Fibroblast of lung (primary cell): Measurements from ENCODE around the gene COX10. TPM values are rescaled to one million over a fixed set of nuclear protein-coding genes. Genes with fewer than 3 reads are reported as not detected.
"Not testable (repeated sequence)": the region's sequence is repeated elsewhere in the genome, so short reads cannot be mapped to it uniquely, and the experiment has no call there.

Source experiments
- DNase-seq, 2 donors: peaks; one replicate each; pipeline versions ENCODE4 v3.0.0 to v3.0.0-alpha.2; 2010; ENCODE audit warnings: low read depth in 2 of 2
- H2AFZ ChIP-seq: 2 replicates; pipeline ENCODE4 v1.5.1; 2012; ENCODE audit warnings: low read length, control low read depth, inconsistent platforms
- H3K27ac ChIP-seq: 2 replicates; pipeline ENCODE4 v1.5.1; 2011; ENCODE audit warnings: low read length, control low read depth; ENCODE audit not compliant: insufficient read depth
- H3K27me3 ChIP-seq: 2 replicates; pipeline ENCODE4 v1.5.1; 2011; ENCODE audit warnings: mild to moderate bottlenecking, low read length; ENCODE audit not compliant: control insufficient read depth, insufficient read depth
- H3K36me3 ChIP-seq: 2 replicates; pipeline ENCODE4 v1.5.1; 2011; ENCODE audit warnings: low read length; ENCODE audit not compliant: control insufficient read depth, insufficient read depth
- H3K4me1 ChIP-seq: 2 replicates; pipeline ENCODE4 v1.5.1; 2011; ENCODE audit warnings: low read length; ENCODE audit not compliant: control insufficient read depth, insufficient read depth; ENCODE audit errors: extremely low read depth
- H3K4me2 ChIP-seq: 2 replicates; pipeline ENCODE4 v1.5.1; 2011; ENCODE audit warnings: low read length, control low read depth; ENCODE audit not compliant: insufficient read depth; ENCODE audit errors: extremely low read depth
- H3K4me3 ChIP-seq, 4 experiments: fragments of 200-600 bp in 1 of 4; sonication (generic) in 1 of 4; replicated peaks in 1 of 4; 2 replicates each; pipeline ENCODE4 v1.5.1; 2011 to 2016; ENCODE audit warnings: low read length in 4 of 4, low read depth in 3 of 4, mild to moderate bottlenecking in 3 of 4, control low read depth in 2 of 4, inconsistent platforms in 1 of 4, mixed read lengths in 1 of 4; ENCODE audit not compliant: insufficient read depth in 1 of 4; ENCODE audit errors: control extremely low read depth in 1 of 4
- H3K79me2 ChIP-seq: 2 replicates; pipeline ENCODE4 v1.5.1; 2012; ENCODE audit warnings: mild to moderate bottlenecking, low read length, inconsistent platforms; ENCODE audit not compliant: control insufficient read depth, insufficient read depth
- H3K9ac ChIP-seq: 2 replicates; pipeline ENCODE4 v1.5.1; 2011; ENCODE audit warnings: mild to moderate bottlenecking, low read length, control low read depth; ENCODE audit not compliant: insufficient read depth
- H3K9me3 ChIP-seq: 2 replicates; pipeline ENCODE4 v1.5.1; 2012; ENCODE audit warnings: low read depth, low read length; ENCODE audit not compliant: control insufficient read depth, insufficient read depth
- H4K20me1 ChIP-seq: 2 replicates; pipeline ENCODE4 v1.5.1; 2011; ENCODE audit warnings: low read length; ENCODE audit not compliant: control insufficient read depth, insufficient read depth; ENCODE audit errors: extremely low read depth
- EZH2 ChIP-seq: IDR thresholded peaks from 2 replicates; pipeline ENCODE4 v1.5.1; 2012; ENCODE audit warnings: low read length, control low read depth, mild to moderate bottlenecking; ENCODE audit errors: missing control alignments
- polyA plus RNA-seq, 2 donors: library from polyadenylated mRNA; depleted of rRNA in 1 of 2; stranded (reverse) in 1 of 2; unstranded in 1 of 2; fragments of >200 nt; gene quantifications; 2 replicates each; pipeline ENCODE4 v1.2.1, GENCODE V29; 2011 to 2012; ENCODE audit warnings: missing spikeins in 1 of 2
- total RNA-seq: library from RNA; depleted of rRNA; stranded (reverse); fragments of >200 nt; gene quantifications from 2 replicates; pipeline ENCODE4 v1.2.1, GENCODE V29; 2014
- TF ChIP-seq, protein P1 (sequence below), 2 donors: IDR thresholded peaks in 1 of 2; conservative IDR thresholded peaks in 1 of 2; 1 replicate in 1 of 2; 2 replicates in 1 of 2; pipeline ENCODE4 v1.5.1; 2011 to 2012; ENCODE audit warnings: low read length in 2 of 2, control low read depth in 1 of 2, inconsistent platforms in 1 of 2, low read depth in 1 of 2, mild to moderate bottlenecking in 1 of 2

Gene COX10
- total and polyA plus RNA-seq, 2 donors (not counting 1 experiment from before 2014, with no cell fraction given) = 10.6 to 12.5 TPM

DNA sequence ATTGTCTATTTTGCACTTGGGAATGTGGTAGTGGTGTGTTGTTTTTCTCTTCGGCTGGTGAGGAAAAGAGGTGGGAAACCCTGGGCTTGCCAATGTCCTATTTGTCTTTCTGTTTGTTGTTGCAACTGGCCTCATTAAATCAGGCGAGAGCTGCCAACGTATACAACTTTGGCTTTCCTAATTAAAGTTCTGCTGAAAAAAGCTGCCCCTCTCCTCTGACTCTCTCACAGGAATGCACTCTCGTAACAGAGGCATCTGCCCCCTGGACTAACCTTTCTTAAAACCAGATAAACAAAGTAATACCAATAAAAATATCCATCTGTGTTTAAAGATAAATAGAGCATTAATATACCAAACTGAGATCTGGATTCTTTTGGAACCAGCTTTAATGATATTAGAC is 159.6 kb downstream of the COX10 start:
- Histone ChIP-seq H3K27me3 (no peaks in the 10 kb centered on the region), H3K79me2 (no peaks in the 10 kb centered on the region), H4K20me1 (no peaks in the 10 kb centered on the region), H3K9me3 (no peaks in the 10 kb centered on the region), H3K27ac (no peak overlapping the region), H3K4me1 (no peaks in the 10 kb centered on the region), H3K4me3 (no peak overlapping the region), H3K4me2 (no peak overlapping the region), H2AFZ (no peak overlapping the region), H3K9ac (no peak overlapping the region), H3K36me3 (no peaks in the 10 kb centered on the region)
- DNase-seq = peak in 1 of 2 donors; percentile 10
- TF ChIP-seq, protein P1, sequence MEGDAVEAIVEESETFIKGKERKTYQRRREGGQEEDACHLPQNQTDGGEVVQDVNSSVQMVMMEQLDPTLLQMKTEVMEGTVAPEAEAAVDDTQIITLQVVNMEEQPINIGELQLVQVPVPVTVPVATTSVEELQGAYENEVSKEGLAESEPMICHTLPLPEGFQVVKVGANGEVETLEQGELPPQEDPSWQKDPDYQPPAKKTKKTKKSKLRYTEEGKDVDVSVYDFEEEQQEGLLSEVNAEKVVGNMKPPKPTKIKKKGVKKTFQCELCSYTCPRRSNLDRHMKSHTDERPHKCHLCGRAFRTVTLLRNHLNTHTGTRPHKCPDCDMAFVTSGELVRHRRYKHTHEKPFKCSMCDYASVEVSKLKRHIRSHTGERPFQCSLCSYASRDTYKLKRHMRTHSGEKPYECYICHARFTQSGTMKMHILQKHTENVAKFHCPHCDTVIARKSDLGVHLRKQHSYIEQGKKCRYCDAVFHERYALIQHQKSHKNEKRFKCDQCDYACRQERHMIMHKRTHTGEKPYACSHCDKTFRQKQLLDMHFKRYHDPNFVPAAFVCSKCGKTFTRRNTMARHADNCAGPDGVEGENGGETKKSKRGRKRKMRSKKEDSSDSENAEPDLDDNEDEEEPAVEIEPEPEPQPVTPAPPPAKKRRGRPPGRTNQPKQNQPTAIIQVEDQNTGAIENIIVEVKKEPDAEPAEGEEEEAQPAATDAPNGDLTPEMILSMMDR (conservative IDR thresholded peaks at IDR 0.05 in 1 of 2, IDR thresholded peaks at IDR 0.05 in 1 of 2; ENCODE audit: low read depth in 1 of 2, low read length in 2 of 2) = no peak
- no peak for TF ChIP-seq EZH2

DNA sequence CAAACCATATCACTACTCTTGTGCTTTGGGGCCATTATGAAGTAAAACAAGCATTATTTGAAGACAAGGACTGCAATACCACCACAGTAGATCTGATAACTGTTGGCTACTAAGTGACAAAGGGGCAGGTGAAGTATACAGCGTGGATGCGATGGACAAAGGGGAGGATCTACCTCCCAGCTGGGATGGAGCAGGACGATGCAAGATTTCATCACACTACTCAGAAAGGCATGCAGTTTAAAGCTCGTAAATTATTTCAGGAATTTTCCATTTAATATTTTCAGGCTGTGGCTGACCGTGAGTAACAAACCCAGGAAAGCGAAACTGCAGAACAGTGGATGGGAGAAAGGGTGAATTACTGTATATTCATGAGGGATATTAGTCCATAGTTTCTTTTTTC is 161.9 kb downstream of the COX10 start:
- DNase-seq = peak in 1 of 2 donors; percentile 22
- not testable (repeated sequence) for H3K4me3 ChIP-seq, H3K36me3 ChIP-seq, H3K4me2 ChIP-seq, H2AFZ ChIP-seq, H3K27me3 ChIP-seq, H3K9me3 ChIP-seq, H3K9ac ChIP-seq, H3K4me1 ChIP-seq, H4K20me1 ChIP-seq, H3K27ac ChIP-seq, H3K79me2 ChIP-seq

DNA sequence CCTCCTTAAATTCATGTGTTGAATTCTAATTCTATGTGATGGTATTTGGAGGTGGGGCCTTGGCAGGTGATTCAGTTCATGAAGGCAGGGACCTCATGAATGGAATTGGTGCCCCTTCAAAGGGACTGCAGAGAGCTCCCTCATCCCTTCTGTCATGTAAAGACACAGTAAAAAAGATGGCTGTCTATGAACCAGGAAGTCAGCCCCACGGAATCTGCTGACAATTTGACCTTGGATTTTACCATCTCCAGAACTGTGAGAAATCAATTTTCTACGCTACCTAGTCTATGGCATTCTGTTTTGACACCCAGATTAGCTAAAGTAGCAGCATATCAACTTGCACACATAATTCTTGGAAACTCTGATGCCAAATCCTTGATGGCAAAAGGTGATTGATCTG is 165.7 kb downstream of the COX10 start:
- H3K9ac ChIP-seq, H3K36me3 ChIP-seq, H3K79me2 ChIP-seq, H3K9me3 ChIP-seq, H3K4me3 ChIP-seq, H3K27me3 ChIP-seq, H4K20me1 ChIP-seq, H2AFZ ChIP-seq, H3K4me2 ChIP-seq, H3K4me1 ChIP-seq, H3K27ac ChIP-seq, DNase-seq: not testable (repeated sequence)

DNA sequence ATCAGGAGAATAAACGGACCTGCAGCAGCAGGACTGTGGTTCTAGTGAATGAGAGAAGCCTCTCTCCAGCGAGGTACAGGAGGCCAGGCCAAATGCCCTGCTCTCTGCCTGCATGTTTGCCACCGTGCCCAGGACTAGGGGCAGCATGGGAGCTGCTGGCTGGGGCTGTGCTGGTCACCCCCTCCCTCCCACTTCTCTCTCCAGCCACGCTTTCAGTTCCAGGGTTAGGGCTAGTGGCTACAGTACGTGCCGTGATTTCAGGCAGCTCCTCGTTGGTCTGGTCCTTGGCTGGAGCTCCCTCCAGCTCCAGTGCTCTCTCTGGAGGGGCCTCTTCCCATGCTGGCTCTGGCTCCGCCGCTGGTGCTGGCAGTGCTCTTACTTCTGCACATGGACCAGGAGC is 166.7 kb downstream of the COX10 start:
- H3K9ac ChIP-seq, H3K9me3 ChIP-seq, H3K27me3 ChIP-seq, H3K27ac ChIP-seq, H2AFZ ChIP-seq, H4K20me1 ChIP-seq, H3K4me3 ChIP-seq, H3K36me3 ChIP-seq, H3K79me2 ChIP-seq, DNase-seq, H3K4me1 ChIP-seq, H3K4me2 ChIP-seq: not testable (repeated sequence)

DNA sequence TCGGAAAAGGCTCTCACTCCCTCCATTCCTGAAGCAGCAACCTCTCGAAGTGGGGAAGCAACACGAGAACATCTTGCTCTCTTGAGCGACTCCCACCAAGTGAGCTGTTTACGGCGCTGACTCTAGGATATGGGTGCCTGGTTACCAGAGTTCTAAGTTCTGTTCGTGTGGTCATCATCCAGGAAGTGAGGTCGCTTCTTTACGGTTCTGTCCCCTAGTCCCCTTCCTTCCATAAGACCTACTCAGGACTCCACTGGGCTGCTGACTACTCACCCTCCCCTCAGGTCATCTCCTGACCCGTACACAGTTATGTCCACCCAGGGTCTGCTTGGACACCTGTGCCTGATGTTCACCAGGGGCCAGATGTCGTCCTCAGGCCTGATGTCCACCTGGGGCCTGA is 167.5 kb downstream of the COX10 start, which contains the start of gene CDRT15:
Gene CDRT15, minus strand, starts transcription at position 101 of the 400 bp plus-strand sequence. Its CDS starts 29 bp downstream, at position 72.
- not testable (repeated sequence) for H3K4me3 ChIP-seq, DNase-seq, H3K4me2 ChIP-seq, H3K4me1 ChIP-seq, H3K79me2 ChIP-seq, H4K20me1 ChIP-seq, H3K9ac ChIP-seq, H3K27ac ChIP-seq, H2AFZ ChIP-seq, H3K9me3 ChIP-seq, H3K36me3 ChIP-seq, H3K27me3 ChIP-seq

DNA sequence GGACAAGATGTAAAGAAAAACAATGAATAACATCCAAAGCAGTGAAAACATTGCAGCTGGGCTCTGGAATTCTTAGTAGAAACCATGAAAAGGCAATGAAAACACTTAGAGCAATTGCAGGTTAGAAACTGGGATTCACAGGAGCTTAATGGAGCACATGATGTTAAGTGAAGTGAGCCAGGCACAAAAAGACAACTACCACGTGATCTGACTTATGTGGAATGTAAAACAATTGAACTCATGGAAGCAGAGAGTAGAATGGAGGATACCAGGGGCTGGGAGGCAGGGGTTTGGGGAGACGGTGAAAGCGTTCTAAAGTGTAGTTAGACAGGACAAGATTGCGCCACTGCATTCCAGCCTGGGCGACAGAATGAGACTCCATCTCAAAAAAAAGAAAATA is 170.0 kb downstream of the COX10 start:
- H3K4me1 ChIP-seq, H2AFZ ChIP-seq, H3K9me3 ChIP-seq, H3K79me2 ChIP-seq, DNase-seq, H3K4me3 ChIP-seq, H3K4me2 ChIP-seq, H4K20me1 ChIP-seq, H3K27me3 ChIP-seq, H3K36me3 ChIP-seq, H3K27ac ChIP-seq, H3K9ac ChIP-seq: not testable (repeated sequence)
